ENCODE results near the gene C2orf42.
"Not testable (repeated sequence)": the region's sequence is repeated elsewhere in the genome, so short reads cannot be mapped to it uniquely, and the experiment has no call there.

Gene C2orf42

DNA sequence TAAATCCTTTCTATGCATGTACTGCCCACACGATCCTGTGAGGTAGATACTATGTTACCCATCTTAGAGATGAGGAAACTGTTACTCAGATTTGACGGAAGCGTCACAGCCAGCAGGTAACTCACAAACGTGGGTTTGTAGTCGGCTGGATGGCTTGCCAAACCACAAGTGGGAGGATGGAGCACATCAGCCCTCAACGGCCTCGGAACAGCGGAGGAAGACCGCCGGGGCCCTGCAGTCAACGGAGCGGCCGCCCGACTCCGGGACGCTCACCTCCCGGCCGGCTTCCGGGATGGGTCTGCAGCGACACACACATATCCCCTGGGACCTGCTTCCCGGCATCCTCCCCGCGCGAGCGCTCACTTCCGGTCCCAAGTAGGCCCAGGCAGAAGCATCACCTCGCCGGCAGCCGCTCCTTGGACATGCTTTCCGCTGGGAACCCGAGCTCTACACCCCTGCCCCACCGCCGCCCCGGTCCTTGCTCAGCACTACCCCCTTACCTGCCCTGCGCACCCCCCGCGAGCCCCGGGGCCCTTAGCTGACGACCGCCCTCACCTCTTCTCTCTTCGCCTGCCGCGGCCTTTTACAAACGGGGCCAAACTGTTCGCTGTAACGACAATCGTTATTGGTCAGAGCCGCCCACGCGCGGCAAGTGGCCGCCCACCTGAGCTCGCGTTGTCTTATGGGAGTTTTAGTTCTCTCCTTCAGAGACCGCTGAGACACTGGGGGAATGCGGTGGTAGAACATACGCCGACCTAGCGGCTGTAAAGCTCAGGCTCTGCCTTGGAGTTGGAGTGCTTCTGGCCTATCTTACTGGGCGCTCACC lies at the start of gene C2orf42:
Gene C2orf42, minus strand, starts transcription at position 602 of the 826 bp plus-strand sequence. CDS start 9,034 bp downstream, outside the sequence.
- peak; percentile 97 for DNase-seq (ENCODE audit: low read depth)

DNA sequence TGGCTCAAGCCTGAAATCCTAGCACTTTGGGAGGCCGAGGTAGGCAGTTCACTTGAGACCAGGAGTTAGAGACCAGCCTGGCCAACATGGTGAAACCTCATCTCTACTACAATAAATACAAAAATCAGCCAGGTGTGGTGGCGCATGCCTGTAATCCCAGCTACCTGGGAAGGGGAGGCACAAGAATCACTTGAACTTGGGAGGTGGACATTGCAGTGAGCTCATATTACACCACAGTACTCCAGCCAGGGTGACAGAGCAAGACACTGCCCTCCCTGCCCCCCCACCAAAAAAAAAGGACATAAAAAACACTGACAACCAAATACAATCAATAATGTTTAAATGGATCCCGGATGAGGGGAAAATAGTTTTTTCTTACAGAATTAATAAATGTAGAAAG lies 49.8 kb upstream of the C2orf42 start:
- no peak for DNase-seq (ENCODE audit: low read depth)

DNA sequence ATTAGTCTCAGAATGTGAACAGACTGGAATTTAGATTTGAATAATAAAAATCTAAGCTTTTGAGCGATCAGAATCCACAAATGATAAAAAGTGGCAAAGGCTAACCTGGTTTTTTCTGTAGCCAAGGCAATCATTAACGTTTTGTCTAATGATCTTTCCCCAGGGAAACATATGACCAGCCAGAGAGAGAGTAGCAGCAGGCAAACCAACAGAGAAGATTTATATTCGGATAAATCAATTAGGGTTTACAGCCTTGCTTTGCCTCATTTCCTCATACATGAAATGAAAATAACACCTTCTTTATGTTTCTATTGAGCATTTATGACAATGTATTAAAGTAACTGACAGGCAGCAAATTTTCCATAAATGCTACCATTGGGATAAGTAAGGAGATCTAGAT lies 43.1 kb upstream of the C2orf42 start:
- DNase-seq (ENCODE audit: low read depth) = no peak

DNA sequence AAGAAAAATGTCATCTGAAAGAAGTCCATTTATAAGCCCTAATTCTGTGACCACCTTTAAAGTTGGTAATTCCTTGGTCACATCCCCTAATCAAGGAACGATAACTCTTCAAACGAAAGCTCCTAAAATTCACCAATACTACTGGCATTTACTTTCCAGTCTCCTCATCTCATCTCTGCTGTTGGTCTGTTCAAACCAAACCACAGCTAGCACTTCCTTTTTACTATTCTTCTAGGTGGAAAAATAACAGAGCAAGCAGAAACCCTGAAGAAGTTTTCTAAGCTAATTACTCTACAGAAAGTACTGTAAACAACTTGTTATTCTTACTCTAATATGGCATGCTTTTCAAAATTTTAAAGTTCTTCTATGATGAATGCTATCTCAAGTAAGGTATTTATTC lies 36.0 kb upstream of the C2orf42 start:
- DNase-seq (ENCODE audit: low read depth) = no peak

DNA sequence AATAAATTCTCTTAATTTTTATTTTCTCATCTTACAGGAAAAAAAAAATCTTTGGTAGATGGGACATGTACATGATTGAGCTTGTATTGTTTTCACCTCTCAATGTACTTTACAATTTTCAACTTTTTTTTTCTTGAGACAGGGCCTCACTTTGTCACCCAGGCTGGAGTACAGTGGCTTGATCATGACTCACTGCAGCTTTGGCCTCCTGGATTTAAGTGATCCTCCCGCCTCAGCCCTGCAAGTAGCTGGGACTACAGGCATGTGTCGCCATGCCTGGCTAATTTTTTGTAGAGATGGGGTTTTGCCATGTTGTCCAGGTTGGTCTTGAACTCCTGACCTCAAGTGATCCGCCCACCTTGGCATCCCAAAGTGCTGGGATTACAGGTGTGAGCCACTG lies 32.5 kb upstream of the C2orf42 start:
- not testable (repeated sequence) for DNase-seq (ENCODE audit: low read depth)

DNA sequence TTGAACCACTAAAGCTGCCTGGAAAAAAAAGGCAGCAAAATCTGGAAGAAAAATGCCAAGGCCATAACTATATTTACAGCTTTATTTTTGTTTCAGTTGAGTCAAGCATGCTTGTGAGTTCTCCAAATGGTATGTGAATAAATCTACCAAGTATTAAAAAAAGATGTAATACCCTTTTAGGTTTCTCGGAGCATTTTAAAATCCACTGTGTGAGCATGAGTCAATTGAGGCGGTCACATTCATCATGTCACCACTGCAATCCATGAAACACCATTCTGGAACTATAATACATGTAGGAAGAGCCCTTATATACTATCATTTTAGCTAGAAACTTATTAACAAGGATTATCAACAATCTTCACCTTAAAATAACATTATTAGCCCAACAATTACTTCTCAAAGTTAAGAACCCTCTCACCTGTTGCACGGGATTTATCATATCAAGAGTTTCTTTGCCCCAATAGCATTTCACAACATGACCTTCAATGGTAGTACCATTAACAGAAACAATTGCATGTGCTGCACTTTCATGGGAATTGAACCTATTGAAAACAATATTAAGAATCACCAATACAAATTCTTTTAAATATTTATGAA lies 24.2 kb upstream of the C2orf42 start:
- no peak for DNase-seq (ENCODE audit: low read depth)

DNA sequence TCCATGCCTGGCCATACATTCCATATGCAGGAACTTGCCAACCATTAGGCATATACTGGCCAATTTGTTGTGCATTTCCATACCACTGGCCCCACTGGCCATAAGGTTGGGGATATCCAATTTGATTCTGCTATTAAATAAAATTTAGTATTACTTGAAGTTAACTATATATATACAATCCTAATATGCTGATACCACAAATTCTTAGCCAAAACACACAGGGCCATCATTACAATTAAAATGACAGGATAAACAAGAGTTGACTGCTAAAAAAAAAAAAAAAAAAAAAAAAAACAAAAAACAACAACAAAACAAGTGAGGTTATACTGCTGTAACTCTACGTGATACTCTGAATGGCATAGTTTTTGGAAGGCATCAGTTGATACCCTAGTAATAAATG lies 23.5 kb upstream of the C2orf42 start:
- DNase-seq (ENCODE audit: low read depth) = no peak

DNA sequence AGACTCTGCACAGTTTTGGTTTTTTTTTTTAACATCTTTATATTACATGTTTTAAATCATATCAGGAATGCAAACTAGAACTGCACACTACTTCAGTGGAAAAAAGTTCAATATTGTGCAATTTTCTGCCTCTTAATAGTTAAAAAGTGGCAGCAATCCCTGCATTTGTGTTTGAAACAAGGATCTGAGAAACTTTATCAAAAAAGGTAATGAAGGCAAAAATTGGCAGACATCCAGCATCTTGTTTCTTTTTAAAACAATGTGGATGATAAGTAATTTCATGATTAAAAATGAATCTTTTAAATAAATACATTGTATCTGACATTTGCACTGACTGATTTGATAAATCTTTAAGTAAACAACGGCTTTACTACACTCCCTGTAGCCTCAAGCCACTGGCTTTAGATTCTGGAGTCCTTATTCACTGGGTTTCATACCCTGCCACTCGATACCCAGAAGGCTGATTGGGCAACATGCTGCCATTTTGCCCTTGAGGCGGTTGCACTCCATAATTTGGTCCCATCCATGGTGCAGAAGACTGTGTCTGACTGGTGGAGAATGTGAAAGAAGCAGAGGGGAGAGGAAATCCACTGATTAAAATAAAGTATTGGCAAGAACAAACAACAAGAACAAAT lies 21.6 kb upstream of the C2orf42 start:
- DNase-seq (ENCODE audit: low read depth) = no peak

DNA sequence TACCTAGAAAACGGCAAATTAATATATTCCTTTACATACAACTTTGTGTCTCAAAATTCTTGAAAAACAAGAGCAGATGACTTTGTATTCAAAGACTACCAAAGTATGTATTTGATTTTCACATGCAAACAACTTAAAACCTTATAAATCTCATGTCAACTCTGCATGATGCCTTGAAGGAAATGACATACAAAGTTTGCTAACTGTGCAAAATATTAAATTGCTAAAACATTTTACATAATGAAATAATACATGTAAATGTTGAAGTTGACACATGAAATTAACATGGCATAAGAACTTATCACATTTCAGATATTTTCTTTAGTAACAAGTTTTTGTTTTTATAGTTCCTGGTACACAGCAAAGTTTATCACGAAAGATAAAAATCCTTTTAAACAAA lies 20.8 kb upstream of the C2orf42 start:
- no peak for DNase-seq (ENCODE audit: low read depth)

DNA sequence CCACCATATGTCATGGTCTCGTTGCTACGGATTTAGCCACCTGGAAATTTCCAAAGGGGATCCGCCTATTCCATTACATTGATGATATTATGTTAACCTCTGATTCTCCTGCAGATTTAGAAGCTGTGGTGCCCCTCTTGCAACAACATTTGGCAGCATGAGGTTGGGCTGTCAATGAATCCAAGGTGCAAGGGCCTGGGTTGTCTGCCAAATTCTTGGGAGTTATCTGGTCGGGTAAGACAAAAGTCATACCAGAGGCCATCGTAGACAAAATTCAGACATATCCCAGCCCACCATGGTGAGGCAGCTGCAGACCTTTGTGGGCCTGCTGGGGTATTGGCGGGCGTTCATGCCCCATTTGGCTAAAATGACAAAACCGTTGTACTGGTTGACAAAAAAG lies 13.6 kb upstream of the C2orf42 start:
- DNase-seq (ENCODE audit: low read depth) = no peak

DNA sequence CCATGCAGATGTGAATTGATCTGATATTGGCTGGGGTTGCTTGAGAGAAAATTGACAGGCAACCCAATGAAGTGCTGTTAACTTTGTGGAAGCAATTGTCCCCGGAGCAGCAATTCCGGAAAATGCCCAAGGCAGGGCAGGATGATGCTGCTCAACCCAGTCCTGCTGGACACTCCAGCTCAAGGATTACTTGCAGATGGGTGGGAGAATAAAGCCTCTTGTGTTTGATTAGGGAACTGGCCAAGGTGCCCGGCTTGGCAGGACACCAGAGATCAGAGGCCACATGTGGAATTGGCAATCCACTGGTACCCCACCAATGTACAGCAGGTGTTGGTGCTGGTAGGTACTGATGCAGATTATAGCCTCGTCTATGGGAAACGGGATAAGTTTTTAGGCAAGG lies 12.3 kb upstream of the C2orf42 start:
- DNase-seq (ENCODE audit: low read depth) = no peak

DNA sequence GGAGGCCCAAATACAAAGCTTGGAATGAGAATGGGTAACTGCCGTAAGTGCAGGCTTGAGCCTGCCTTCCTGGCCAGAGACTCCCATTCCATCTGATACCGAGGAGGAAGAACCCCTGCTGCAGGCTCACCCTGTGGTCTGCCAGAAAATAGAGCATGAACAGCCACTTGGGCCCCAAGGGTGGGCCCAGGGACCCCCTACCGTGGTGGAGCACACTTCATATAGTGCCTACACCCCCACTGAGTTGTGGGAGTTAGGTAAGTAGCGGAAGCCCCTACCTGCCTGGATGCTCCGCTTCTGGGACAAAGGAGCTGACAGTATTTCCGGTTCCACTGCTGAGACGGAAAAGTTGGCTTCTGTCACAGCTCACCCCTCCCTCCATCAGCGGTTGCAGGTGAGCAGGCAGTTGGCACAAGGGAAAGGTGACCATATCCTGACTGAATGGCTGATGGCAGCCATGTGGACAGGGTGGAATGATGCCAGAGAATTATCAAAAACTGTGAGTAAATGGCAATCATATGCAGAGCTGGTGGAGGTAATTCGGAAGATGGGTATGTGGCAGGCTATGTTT lies 11.5 kb upstream of the C2orf42 start:
- DNase-seq (ENCODE audit: low read depth) = no peak

DNA sequence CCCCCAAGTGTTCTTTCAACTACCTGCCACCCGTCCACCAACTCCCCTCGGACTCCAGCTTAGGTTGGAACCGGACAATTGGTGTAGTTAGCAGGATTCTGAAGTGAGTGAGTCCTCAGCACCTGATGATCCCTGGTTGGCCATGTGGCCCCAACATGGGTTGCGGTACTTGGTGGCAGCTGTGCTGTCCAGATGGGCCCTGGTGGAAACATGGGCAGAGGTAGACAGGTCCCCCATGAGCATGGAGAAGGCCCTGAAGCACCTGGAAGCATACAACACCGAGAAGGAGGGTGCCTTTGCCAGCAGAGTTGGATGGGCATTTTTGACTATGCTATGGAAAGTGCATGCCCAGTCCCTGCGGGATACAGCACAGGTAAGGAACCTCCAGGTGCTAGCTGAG lies 11.0 kb upstream of the C2orf42 start:
- no peak for DNase-seq (ENCODE audit: low read depth)

DNA sequence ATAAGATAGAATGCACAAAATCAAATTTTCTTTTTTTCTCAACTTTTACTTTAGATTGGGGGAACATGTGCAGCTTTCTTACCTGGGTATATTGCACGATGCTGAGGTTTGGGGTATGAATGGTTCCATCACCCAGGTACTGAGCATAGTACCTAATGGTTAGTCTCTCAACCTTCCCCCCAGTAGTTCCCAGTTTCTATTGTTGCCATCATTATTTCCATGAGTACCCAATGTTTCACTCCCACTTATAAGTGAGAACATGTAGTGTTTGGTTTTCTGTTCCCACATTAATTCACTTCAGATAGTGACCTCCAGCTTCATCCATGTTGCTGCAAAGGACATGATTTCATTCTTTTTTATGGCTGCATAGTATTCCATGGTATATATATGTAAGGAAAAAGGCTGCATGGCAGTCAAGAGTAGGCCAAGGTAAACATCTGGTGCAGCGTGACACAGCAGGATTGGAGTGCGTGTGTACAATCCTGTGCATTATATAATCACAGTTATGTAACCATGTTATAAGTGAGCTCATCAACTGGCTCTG lies 10.5 kb upstream of the C2orf42 start:
- no peak for DNase-seq (ENCODE audit: low read depth)

DNA sequence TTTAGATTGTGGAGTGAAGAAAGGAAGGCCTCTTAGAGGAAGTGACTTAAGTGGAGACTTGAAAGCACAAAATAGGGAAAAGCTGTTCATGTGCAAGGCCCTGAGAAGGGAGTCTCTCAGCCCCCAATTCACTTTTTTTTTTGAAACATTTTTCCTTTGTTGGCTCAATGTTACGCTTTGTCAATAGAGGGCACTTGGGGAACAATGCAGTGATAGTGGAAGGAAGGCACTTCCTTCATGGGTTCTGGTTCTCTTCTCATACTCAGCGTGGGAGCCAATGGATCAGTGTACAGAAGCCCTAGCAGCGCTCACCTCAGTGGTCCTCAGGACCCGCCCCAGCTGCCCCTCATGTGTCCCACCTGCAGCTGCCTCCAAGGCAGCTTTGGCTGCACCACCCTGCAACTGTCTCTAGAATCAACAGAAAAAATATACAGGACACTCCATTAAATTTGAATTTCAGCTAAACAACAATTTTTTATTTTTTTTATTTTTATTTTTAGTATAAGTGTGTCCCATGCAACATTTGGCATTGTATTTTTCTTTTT lies 8.6 kb upstream of the C2orf42 start:
- DNase-seq (ENCODE audit: low read depth) = no peak

DNA sequence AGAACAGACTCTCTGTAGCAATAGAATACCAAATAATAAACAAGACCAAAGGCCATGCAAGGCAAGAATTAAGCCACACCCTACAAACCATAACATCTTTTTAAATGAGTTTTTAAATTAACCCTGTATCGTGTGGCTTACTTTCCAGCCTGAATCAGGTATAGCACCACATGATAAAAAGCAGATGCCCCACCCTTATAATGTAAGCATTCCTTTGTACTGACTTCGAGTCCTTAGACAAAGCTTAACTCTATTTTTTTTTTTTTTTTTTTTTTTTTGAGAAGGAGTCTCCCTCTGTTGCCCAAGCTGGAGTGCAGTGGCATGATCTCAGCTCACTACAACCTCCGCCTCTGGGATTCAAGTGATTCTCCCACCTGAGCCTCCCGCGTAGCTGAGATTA lies 1.7 kb upstream of the C2orf42 start:
- DNase-seq (ENCODE audit: low read depth) = no peak

DNA sequence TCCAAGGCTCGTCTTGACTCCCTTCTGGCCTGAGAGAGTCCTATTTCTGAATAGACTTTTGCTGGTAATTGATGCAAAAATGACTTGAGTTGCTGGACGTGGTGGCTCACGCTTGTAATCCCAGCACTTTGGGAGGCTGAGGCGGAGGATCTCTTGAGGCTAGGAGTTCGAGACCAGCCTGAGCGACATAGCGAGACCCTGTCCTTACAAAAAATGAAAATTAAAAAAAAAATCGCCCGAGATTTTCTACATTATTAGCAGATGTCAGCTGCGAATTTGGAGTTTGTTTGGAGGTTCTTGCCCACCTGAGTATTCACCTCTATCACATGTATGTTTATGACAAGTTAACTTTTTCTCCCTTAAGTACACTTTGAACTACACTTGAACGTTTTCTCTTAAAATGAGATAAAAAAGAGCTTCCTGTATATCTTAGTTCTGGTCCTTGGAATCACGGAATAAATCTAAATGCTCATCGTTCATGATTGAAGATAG lies 471 bp upstream of the C2orf42 start:
- no peak for DNase-seq (ENCODE audit: low read depth)

DNA sequence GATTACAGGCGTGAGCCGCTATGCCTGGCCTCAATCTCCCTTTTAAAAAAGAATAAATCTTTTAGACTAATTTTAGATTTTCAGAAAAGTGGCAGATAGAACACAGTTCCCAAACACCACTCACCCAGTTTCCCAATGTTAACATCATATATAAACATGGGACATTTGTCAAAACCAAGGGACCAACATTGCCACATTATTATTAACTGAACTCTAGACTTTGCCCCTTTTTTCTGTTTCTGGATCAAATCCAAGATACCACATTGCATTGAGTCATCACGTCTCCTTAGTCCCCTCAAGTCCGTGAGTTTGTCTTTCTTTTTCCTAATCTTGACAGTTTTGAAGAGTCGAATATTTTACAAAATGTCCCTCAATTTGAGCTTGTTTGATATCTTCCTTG lies 2.4 kb downstream of the C2orf42 start:
- no peak for DNase-seq (ENCODE audit: low read depth)

DNA sequence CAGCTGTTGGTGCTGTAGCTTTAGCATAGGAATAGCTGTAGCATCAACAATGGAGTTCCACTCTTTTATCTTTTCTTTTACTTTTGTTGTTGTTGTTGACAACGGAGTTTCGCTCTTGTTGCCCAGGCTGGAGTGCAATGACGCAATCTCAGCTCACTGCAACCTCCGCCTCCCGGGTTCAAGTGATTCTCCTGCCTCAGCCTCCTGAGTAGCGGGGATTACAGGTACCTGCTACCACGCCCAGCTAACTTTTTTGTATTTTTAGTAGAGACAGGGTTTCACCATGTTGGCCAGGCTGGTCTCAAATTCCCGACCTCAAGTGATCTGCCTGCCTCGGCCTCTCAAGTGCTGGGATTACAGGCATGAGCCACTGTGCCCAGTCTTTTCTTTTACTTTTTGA lies 3.6 kb downstream of the C2orf42 start:
- not testable (repeated sequence) for DNase-seq (ENCODE audit: low read depth)

DNA sequence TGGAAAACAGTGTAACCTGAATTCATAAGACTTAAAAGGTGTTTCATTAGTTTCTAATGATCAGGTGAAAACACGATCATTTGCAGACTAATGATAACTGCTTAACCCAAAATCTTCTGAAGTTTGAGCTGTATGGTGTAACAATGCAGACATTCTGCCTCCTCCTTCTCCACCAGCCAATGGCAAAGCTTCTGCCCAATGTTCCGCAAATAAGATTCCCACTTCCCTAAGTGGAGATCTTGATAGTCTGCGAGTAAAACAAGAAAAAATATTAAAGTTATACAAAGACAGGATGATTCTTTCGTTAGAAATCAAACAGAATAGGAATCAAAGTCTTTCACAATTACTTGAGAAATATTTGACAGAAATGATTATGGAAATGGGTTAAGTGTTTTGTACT lies 8.1 kb downstream of the C2orf42 start:
- DNase-seq (ENCODE audit: low read depth) = no peak

DNA sequence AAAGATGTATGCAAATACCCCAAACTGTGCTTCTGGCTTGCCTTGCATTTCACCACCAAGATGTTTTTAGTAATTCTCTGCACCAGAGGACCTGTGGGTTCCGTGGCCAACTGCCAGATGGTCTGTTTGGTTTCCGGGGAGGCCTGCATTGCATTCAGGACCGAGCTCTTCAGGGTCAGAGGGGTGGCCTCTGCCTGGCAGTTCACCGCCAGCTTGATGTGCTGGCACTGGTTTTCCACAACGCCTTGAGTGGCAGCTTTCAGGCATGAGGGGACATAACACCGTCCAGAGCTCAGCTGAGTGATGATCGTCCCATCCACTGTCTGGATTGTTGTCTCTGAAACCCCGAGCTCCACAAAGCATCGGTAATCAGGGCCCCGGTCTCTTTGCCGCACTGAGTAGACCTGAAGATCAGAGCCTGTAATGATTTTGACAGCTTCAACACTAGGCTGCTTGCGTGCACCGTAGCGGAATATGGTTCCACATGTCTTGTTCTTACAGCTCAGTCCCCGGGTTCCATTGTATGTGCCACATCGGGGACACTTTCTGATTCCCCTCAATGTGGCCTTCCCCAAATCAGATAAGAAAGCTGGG lies 9.4 kb downstream of the C2orf42 start:
- DNase-seq (ENCODE audit: low read depth) = no peak

DNA sequence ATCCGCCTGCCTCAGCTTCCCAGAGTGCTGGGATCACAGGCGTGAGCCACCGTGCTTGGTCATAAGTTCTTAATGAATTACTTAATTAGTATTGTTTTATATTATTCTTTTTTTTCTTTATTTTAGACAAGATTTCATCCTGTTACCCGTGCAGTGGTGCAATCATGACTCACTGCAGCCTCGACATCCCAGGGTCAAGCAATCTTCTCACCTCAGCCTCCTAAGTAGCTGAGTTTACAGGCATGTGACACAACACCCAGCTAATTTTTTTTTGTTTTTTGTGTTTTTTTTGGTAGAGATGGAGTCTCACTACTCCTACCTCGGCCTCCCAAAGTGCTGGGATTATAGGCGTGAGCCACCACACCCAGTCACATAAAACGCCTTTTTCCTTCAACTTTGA lies 17.3 kb downstream of the C2orf42 start:
- no peak for DNase-seq (ENCODE audit: low read depth)
